ENCODE results near the gene ZNF267. TPM values are rescaled to one million over a fixed set of nuclear protein-coding genes. Genes with fewer than 3 reads are reported as not detected.

The ZNF267 gene
- total RNA-seq, 1 donor from 2014 or later = 14.0 TPM

DNA sequence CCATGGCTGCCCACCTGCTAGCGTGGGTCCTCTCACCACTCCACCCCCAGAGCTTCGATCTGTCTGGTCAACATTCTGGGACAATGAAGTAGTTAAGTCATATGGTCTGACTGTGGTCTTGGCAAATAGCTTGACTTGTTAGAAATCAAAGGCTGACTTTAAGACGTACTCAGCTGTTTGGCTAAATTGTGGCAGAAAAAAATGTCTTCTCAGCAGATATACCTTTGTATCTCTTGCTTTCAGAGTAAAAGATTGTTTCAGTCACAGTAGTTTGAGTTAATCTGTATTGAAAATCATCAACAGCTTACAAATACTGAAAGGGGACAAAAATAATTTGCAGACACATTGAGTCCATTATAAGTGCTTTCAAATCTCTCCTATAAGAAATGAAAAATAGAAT is 2.1 kb upstream of the ZNF267 start:
- no peak for DNase-seq (ENCODE audit: low read depth)
- TF ChIP-seq, protein P1, sequence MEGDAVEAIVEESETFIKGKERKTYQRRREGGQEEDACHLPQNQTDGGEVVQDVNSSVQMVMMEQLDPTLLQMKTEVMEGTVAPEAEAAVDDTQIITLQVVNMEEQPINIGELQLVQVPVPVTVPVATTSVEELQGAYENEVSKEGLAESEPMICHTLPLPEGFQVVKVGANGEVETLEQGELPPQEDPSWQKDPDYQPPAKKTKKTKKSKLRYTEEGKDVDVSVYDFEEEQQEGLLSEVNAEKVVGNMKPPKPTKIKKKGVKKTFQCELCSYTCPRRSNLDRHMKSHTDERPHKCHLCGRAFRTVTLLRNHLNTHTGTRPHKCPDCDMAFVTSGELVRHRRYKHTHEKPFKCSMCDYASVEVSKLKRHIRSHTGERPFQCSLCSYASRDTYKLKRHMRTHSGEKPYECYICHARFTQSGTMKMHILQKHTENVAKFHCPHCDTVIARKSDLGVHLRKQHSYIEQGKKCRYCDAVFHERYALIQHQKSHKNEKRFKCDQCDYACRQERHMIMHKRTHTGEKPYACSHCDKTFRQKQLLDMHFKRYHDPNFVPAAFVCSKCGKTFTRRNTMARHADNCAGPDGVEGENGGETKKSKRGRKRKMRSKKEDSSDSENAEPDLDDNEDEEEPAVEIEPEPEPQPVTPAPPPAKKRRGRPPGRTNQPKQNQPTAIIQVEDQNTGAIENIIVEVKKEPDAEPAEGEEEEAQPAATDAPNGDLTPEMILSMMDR (IDR thresholded peaks at IDR 0.05; ENCODE audit: insufficient read depth, low read length, severe bottlenecking) = no peak
- FAIRE-seq = no peak

DNA sequence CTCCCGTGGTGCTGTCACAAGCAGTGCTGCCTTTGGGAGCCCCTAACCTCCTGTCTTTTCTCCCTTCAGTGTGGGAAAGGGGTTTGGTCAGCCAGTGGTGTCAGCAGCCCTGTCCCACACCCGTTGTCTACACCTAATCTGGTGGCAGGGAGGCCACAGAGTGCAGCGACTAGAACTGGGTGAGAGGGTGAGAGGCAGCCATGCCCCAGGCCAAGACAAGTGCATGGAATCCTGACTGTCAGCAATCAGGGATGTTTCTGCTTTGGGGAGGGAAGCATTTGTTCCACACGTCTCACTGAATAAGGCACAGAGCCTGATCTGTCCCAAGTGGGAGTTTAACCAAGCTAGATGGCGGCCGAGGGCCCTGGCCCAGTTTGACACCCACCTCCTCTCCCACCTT is 1.4 kb upstream of the ZNF267 start:
- no peak overlapping the region for H3K4me3 ChIP-seq (ENCODE audit: low read depth, low read length)
- FAIRE-seq = no peak
- TF ChIP-seq, protein P1 (IDR thresholded peaks at IDR 0.05; ENCODE audit: insufficient read depth, low read length, severe bottlenecking) = no peak

More for the DNA sequence above, 2.1 kb upstream of the ZNF267 start:
- H3K4me3 ChIP-seq (ENCODE audit: low read depth, low read length) = no peak overlapping the region
- no peaks in the 10 kb centered on the region for H3K27me3 ChIP-seq (ENCODE audit: control insufficient read depth, insufficient read depth, low read length)
- H3K36me3 ChIP-seq (ENCODE audit: control insufficient read depth, insufficient read depth, low read length) = no peaks in the 10 kb centered on the region

DNA sequence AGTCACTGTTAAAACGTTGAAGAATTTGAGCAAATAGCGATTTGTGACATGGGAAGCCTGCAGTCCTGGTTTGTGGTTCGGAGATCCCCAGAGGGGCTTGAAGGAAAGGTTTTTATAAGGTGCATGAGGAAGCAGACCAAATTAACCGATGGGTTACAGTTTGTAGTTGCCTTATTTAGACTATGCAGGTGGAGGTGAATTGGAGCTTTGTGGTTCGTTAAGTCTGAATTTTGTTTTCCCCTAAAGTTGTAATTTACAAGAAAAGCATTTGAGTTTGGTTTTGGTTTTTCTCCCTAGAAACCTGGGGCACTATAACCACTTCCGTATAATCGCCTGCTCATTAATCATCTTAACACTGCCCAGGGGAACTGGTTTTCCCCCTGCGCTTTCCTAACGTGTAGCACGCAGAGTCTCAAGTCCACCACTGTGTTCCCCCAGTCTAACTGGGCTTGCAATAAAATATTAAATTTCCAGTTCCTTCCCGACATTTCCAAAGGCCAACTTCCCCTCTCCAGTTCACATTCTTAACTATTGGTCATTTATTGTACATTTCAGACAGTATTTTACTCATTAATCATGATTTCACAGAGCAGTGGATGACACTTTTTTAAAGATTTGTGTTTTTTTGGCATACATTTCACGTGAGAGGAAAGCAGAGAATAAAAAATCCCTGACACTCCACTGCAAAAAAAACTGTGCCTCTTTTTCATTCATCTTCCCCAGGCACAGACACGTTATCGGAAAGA is 932 bp downstream of the ZNF267 start:
- peak overlapping the region; percentile 99 for H3K4me3 ChIP-seq (ENCODE audit: low read depth, low read length)
- peaks cover 6% of the 10 kb centered on the region for H3K36me3 ChIP-seq (ENCODE audit: control insufficient read depth, insufficient read depth, low read length)
- no peaks in the 10 kb centered on the region for H3K27me3 ChIP-seq (ENCODE audit: control insufficient read depth, insufficient read depth, low read length)
- FAIRE-seq (no peak), DNase-seq (ENCODE audit: low read depth) (peak; percentile 80)
- TF ChIP-seq, protein P1 (IDR thresholded peaks at IDR 0.05; ENCODE audit: insufficient read depth, low read length, severe bottlenecking) = no peak

More for the DNA sequence above, 1.4 kb upstream of the ZNF267 start:
- no peaks in the 10 kb centered on the region for H3K27me3 ChIP-seq (ENCODE audit: control insufficient read depth, insufficient read depth, low read length)
- no peak for DNase-seq (ENCODE audit: low read depth)
- no peaks in the 10 kb centered on the region for H3K36me3 ChIP-seq (ENCODE audit: control insufficient read depth, insufficient read depth, low read length)

DNA sequence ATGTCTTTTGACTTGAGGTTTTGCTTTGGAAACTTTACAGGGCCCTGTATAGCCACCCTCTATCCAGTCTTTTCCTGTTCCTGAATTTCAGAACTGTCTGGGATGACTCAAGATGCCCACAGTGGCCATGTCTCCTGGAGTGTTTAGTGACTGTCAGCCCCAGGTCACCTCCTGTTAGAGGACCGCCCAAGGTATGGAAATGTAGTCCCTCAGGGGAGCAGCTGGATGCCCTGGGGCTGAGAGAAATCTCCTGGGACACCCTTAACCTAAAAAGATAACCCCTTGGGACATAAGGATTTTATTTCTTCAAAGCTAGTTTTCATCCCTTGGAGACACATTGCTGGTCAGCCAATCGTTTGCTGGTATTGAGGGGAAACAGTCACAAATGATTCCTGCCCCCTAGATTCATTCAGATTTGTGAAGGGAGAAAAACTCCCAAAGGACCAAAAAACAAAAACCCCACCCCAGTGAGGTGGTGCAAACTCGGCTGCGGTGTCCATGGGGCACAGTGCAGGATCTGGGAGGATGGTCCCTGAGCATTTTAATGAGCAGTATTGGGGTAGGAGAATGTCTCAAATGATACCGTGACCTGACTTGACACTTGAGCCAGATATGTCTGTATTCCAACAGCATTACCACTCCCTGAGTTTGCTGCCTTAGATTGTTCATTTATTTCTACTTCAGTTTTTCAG is 1.7 kb downstream of the ZNF267 start:
- DNase-seq (ENCODE audit: low read depth) (peak; percentile 35), FAIRE-seq (no peak)
- no peak overlapping the region for H3K4me3 ChIP-seq (ENCODE audit: low read depth, low read length)
- no peaks in the 10 kb centered on the region for H3K27me3 ChIP-seq (ENCODE audit: control insufficient read depth, insufficient read depth, low read length)
- peaks cover 6% of the 10 kb centered on the region for H3K36me3 ChIP-seq (ENCODE audit: control insufficient read depth, insufficient read depth, low read length)
- TF ChIP-seq, protein P1 (IDR thresholded peaks at IDR 0.05; ENCODE audit: insufficient read depth, low read length, severe bottlenecking) = no peak

DNA sequence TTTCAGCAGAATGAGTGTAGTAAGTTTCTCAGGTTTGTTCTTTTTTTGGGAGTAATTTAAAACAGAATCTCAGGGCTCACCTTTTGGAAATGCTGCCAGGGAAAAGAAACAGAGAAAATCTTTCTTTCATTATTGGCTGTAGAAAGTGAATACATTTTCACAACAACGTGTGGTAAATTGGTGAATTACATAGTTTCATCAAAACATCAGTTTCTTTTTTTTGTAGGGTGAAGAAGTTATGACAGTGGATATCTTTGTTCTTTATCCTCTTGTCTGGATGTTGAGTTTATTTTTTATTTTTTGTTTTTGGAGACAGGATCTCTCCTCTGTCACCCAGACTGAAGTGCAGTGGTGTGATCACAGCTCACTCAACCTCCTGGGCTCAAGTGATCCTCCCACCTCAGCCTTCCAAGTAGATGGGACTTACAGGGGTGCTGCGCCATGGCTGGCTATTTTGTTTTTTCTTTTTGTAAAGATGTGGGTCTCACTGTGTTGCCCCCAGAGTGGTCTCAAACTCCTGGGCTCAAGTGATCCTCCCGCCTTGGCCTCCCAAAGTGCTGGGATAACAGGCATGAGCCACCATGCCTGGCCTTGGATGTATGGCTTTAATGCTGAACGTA is 2.4 kb downstream of the ZNF267 start:
- Histone ChIP-seq H3K27me3 (ENCODE audit: control insufficient read depth, insufficient read depth, low read length) (no peaks in the 10 kb centered on the region), H3K36me3 (ENCODE audit: control insufficient read depth, insufficient read depth, low read length) (peaks cover 6% of the 10 kb centered on the region), H3K4me3 (ENCODE audit: low read depth, low read length) (no peak overlapping the region)
- no peak for DNase-seq (ENCODE audit: low read depth)
- TF ChIP-seq, protein P1 (IDR thresholded peaks at IDR 0.05; ENCODE audit: insufficient read depth, low read length, severe bottlenecking) = no peak
- no peak for FAIRE-seq

Measured in bronchial epithelial cell (primary cell).